Neural cell (in vitro differentiated cells): ENCODE data around the gene SLCO3A1.

Source experiments
- EP300 ChIP-seq: fragments of 450-650 bp; conservative IDR thresholded peaks from 2 replicates; pipeline ENCODE4 v1.6.1; 2014; ENCODE audit warnings: antibody characterized with exemption, mild to moderate bottlenecking, moderate library complexity; ENCODE audit not compliant: poor library complexity, severe bottlenecking
- EZH2 ChIP-seq: fragments of 200-600, 300-800 bp; shearing (Covaris generic), sonication (generic); IDR thresholded peaks from 2 replicates; pipeline ENCODE4 v1.6.1; 2014; ENCODE audit warnings: antibody characterized with exemption, low read length, borderline replicate concordance, mild to moderate bottlenecking; ENCODE audit not compliant: insufficient read depth, poor library complexity, severe bottlenecking
- MXI1 ChIP-seq: fragments of 450-650 bp; conservative IDR thresholded peaks from 2 replicates; pipeline ENCODE4 v1.6.1; 2014; ENCODE audit warnings: antibody characterized with exemption, mild to moderate bottlenecking; ENCODE audit not compliant: poor library complexity, severe bottlenecking
- POLR2AphosphoS5 ChIP-seq: IDR thresholded peaks from 2 replicates; pipeline ENCODE4 v1.6.1; 2012
- RAD21 ChIP-seq: fragments of 450-650 bp; conservative IDR thresholded peaks from 2 replicates; pipeline ENCODE4 v1.6.1; 2014; ENCODE audit warnings: antibody characterized with exemption, mild to moderate bottlenecking, moderate library complexity
- TAF1 ChIP-seq: IDR thresholded peaks from 2 replicates; pipeline ENCODE4 v1.6.1; 2012; ENCODE audit warnings: low read depth
- TF ChIP-seq, protein P1 (sequence below): fragments of 450-650 bp; IDR thresholded peaks from 2 replicates; pipeline ENCODE4 v1.5.1; 2014; ENCODE audit warnings: antibody characterized with exemption, mild to moderate bottlenecking, moderate library complexity; ENCODE audit not compliant: poor library complexity, severe bottlenecking
- TF ChIP-seq, protein P2 (sequence below): IDR thresholded peaks from 2 replicates; pipeline ENCODE4 v1.6.1; 2012; ENCODE audit warnings: borderline replicate concordance

DNA sequence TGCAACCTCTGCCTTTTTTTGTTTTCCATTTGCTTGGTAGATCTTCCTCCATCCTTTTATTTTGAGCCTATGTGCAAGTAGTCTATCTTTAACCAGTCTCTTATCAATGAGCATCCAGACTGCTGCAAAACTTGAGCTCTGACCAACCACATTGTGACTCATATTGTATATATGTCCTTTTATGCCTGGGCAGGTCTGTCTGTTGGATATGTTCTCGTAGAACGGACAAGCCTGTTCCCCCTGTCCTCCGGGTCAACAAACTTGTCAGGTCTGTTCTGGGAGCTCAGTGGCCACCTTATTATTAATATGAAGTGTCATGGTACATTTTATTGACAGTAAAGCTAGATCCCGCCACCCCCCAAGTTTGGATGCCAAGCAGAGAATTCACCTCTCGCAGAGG lies 287.3 kb downstream of the SLCO3A1 start:
- no peak for TF ChIP-seq EP300
- no peak for TF ChIP-seq MXI1
- TF ChIP-seq, protein P1, sequence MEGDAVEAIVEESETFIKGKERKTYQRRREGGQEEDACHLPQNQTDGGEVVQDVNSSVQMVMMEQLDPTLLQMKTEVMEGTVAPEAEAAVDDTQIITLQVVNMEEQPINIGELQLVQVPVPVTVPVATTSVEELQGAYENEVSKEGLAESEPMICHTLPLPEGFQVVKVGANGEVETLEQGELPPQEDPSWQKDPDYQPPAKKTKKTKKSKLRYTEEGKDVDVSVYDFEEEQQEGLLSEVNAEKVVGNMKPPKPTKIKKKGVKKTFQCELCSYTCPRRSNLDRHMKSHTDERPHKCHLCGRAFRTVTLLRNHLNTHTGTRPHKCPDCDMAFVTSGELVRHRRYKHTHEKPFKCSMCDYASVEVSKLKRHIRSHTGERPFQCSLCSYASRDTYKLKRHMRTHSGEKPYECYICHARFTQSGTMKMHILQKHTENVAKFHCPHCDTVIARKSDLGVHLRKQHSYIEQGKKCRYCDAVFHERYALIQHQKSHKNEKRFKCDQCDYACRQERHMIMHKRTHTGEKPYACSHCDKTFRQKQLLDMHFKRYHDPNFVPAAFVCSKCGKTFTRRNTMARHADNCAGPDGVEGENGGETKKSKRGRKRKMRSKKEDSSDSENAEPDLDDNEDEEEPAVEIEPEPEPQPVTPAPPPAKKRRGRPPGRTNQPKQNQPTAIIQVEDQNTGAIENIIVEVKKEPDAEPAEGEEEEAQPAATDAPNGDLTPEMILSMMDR, result no peak
- no peak for TF ChIP-seq EZH2
- no peak for TF ChIP-seq POLR2AphosphoS5
- TF ChIP-seq, protein P2, sequence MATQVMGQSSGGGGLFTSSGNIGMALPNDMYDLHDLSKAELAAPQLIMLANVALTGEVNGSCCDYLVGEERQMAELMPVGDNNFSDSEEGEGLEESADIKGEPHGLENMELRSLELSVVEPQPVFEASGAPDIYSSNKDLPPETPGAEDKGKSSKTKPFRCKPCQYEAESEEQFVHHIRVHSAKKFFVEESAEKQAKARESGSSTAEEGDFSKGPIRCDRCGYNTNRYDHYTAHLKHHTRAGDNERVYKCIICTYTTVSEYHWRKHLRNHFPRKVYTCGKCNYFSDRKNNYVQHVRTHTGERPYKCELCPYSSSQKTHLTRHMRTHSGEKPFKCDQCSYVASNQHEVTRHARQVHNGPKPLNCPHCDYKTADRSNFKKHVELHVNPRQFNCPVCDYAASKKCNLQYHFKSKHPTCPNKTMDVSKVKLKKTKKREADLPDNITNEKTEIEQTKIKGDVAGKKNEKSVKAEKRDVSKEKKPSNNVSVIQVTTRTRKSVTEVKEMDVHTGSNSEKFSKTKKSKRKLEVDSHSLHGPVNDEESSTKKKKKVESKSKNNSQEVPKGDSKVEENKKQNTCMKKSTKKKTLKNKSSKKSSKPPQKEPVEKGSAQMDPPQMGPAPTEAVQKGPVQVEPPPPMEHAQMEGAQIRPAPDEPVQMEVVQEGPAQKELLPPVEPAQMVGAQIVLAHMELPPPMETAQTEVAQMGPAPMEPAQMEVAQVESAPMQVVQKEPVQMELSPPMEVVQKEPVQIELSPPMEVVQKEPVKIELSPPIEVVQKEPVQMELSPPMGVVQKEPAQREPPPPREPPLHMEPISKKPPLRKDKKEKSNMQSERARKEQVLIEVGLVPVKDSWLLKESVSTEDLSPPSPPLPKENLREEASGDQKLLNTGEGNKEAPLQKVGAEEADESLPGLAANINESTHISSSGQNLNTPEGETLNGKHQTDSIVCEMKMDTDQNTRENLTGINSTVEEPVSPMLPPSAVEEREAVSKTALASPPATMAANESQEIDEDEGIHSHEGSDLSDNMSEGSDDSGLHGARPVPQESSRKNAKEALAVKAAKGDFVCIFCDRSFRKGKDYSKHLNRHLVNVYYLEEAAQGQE, result no peak
- no peak for TF ChIP-seq RAD21
- no peak for TF ChIP-seq TAF1
